Stimulated activated CD4-positive, alpha-beta T cell treated with anti-CD3 and anti-CD28 coated beads, Interleukin-2, amount 100 ng/mL, for 4 hours (primary cell): ENCODE results near the gene ANKRD52.
A peak's percentile ranks its signal among the peaks of the same experiment; 100 is the strongest.
"Not testable (repeated sequence)": the region's sequence is repeated elsewhere in the genome, so short reads cannot be mapped to it uniquely, and the experiment has no call there.

Source experiments
- DNase-seq: peaks from one replicate; pipeline ENCODE4 v3.0.0-alpha.2; 2020; ENCODE audit warnings: low read depth

Gene ANKRD52

GRCh38 chr12:56258068-56258819 lies at the start of gene ANKRD52:
TSS of gene ANKRD52 (minus strand) at chr12:56258384. CDS start at chr12:56258269, 115 bp downstream.
- DNase-seq = peak; percentile 68

DNA sequence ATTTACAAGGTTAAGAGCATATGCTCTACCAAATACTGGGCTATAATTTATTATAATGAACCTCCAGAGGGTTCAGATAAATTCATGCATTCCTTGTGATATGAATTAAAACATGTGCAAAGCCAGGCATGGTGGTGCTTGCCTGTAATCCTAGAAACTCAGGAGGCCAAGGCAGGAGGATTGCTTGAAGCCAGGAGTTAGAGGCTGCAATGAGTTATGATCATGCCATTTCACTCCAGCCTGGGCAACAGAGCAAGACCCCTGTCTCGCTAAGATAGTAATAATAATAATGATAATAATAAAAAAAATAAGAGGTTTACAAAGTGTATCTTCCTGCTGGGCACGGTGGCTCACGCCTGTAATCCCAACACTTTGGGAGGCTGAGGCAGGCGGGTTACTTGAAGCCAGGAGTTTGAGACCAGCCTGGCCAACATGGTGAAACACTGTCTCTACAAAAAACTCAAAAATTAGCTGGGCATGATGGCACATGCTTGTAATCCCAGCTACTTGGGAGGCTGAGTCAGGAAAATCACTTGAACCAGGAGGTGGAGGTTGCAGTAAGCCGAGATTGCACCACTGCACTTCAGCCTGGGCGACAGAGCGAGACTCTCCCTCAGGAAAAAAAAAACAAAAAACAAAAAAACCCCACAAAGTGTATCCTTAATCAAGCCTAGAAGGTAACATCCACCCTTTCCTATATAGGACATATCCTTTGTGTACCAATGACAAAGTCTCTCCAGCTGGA lies 49.2 kb upstream of the ANKRD52 start:
- DNase-seq = no peak

GRCh38 chr12:56304872-56305590 lies 46.8 kb upstream of the ANKRD52 start:
- DNase-seq = no peak

GRCh38 chr12:56304276-56304675 lies 46.1 kb upstream of the ANKRD52 start:
- no peak for DNase-seq

DNA sequence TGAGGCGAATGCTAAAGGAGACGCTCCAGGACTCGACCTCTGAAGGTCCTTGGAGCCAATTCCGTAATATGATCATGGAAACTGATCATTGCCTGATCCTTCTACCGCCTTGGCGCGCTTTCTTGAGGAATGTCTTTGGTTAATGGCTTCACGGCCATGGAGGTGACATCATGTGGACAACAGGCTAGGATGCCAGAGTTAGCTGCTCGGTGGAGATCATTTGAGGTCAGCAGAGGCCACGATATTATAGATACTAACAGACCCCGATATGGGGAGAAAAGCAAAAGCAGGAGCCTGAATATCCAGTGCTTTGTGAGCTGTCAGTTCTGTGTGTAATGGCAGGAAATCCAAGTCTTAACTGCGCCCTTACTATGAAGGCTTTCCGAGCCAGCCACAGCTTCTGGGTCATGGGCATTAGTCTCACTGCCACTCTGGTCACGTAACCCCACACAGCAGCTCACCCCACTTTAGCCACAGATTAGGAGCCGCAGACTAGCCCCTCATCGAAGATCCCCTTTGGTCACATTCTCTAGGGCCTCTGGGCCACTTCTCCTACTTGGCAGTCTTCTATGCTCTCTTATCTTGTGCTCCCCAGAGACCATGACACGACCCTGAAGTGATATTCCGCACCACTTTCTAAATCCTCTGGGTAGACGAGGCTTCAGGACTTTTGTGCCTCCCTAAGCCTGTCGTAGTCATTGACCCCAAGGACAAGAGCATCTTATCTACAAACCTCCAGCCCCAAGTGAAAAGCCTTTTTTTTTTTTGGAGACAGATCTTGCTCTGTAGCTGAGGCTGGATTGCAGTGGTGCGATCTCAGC lies 42.7 kb upstream of the ANKRD52 start:
- DNase-seq = no peak

GRCh38 chr12:56299853-56300643 lies 41.9 kb upstream of the ANKRD52 start, which contains the start of gene CS:
TSS of gene CS (minus strand) at chr12:56300330. CDS start at chr12:56300201, 129 bp downstream.
- peak; percentile 98 for DNase-seq

DNA sequence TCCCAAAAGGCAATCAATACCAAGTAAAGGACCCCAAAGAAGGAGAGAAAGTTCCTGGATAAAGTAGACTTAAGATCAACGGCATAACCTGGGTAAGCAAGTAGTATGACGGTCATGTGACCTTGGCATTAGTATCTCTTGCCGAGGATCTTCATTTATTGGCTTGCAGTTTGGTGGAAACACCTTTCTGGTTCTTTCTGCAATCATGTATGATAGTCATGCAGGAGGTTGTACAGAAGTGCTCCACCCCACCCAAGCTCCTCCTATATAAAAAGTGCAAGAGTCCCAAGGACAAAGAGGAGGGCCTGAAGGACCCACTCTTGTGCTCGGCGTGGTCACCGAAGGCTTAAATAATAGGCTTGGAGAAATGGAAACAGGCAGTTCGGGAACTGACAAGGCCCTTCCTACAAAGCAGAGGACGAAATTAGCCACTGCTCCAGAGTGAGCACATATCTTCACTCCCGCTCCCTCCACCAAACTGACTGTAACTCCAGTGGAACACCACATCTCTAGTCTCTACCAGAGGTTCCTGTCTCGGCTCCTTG lies 41.2 kb upstream of the ANKRD52 start:
- peak; percentile 13 for DNase-seq

DNA sequence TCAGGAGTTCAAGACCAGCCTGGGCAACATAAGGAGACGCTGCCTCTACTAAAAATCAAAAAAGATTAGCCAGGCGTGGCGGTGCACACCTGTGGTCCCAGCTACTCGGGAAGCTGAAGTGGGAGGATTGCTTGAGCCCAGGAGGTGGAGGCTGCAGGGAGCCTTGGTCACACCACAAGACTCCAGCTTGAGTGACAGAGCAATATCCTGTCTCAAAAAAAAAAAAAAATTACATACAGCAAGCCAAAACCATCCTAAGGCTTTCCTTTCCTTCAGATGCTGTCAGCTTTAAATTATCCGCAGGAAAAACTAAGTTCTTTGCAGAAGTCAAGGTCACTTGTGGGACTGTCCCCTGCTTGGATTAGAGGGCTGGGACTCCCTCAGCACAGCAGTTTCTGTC lies 40.6 kb upstream of the ANKRD52 start:
- no peak for DNase-seq

GRCh38 chr12:56297400-56297799 lies 39.2 kb upstream of the ANKRD52 start:
- DNase-seq = no peak

DNA sequence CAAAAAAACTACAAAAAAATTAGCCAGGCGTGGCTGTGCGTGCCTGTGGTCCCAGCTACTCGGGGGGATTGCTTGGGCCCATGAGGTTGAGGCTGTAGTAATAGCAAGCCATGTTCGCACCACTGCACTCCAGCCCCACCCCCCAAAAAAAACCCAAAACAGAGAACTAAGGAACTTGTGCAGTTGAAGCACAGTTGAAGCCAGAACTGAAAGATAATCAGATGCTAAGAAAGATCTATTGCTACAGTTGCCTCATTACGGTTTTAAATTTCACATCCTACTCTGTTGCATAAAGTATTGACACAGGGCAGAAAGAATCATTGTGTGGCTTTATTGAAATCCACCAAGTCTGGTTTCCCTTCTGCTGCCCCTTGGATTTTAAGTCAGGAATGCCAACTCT lies 38.1 kb upstream of the ANKRD52 start:
- no peak for DNase-seq

DNA sequence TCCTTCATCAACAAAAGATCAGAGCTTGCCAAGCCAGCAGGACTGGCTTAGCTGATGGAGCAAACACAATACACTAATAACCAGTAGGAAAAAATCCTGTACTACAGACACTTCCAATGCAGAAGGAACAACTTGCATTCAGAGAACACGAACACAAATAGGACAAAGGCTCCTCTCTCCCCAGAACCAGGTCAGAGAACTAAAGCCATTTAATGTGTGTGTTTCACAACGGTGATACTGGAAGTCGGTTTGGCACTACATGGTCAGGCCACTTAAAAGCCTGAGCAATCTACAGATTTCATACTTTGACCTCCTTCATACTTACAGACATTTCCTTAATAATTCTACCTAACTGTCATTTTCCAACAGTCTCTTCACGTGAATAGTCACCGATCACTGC lies 35.6 kb upstream of the ANKRD52 start:
- DNase-seq = no peak

DNA sequence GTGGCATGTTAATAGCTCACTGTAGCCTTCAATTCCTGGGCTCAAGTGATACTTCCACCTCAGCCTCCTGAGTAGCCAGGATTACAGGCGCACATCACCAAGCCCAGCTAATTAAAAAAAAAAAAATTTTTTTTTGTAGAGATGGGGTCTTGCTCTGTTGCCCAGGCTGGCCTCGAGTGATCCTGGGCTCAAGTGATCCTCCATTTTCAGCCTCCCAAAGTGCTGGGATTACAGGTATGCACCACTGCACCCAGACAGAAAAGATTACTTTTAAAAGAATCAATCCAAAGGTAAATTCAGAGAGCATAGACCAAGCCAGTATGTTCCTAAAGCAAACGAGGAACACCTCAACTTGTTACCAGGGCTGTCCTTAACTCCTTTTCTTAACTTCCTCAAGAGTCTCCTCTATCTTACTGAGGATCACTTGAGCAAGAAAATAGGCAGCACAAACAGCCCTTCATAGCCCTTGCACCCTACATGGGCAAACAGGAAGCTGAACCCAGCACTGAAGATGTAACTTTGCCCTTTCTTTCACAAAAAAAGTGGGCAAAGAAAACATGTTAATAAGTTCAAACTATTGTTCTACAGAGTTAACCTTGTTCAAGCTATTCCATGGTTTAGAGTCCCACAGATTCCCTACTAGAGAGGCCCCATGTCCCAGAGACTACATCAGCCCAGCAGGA lies 30.7 kb upstream of the ANKRD52 start:
- no peak for DNase-seq

DNA sequence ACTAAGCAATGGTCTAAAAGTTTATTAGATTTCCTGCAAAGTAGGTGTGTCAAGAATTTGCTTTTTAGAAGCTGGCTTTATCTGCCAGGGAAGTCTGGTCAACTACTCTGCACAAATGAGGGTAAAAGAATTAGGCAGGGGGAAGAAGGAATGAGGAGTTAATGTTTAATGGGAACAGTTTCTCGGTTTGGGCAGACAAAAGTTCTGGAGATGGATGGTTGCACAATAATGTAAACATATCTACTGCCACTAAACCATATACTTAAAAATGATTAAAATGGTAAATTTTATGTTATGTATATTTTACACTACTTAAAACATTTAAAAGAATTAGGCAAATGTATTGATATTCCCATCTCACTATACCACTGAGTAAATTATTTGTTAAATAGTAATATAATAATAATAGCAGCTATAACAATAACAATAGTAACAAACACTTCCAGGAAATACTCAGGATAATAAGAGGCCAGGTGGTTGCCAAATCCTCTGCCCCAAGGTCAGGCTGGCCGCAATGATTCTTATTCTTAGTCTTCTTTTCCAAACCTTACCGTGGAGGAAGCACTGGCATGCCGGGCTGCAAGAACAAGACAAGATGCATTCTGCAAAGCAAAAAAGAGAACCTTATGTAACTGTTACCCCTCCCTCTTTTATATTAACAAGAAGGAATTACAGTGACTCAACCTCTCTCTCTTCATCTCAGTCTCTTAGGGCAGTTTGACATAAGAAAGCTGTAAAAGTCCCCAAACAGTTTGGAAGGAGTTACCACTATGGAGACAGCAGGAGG lies 28.1 kb upstream of the ANKRD52 start:
- DNase-seq = no peak

DNA sequence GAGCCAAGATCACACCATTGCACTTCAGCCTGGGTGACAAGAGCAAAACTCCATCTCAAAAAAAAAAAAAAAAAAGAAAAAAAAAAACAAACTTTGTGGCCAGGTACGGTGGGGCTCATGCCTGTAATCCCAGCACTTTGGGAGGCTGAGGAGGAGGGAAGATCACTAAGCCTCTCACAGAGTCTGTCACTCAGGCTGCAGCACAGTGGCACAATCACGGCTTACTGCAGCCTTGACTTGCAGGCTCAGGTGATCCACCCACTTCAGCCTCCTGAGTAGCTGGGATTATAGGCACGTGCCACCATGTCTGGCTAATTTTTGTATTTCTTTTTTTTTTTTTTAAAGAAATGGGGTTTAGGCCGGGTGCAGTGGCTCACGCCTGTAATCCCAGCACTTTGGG lies 26.1 kb upstream of the ANKRD52 start:
- not testable (repeated sequence) for DNase-seq

DNA sequence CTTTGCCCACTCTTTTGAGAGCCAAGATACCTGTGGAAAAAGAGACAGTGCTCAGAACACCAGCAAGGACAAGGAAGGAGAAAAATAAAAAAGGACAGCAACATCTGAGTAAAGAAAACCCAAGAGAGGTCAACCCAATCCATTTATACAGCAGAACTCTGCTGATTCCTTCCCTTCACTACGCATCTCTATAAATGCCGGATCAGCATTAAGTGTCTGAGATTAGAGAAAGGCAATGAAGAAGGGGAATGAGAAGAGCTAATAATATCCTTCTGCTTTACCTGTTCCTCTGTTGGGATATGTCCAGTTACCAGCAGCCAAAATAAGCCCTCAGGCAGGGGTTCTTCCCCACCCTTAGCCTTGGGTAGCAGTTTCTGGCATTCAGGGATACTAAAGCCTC lies 24.4 kb upstream of the ANKRD52 start:
- no peak for DNase-seq

GRCh38 chr12:56282030-56282429 lies 23.8 kb upstream of the ANKRD52 start:
- DNase-seq = no peak

DNA sequence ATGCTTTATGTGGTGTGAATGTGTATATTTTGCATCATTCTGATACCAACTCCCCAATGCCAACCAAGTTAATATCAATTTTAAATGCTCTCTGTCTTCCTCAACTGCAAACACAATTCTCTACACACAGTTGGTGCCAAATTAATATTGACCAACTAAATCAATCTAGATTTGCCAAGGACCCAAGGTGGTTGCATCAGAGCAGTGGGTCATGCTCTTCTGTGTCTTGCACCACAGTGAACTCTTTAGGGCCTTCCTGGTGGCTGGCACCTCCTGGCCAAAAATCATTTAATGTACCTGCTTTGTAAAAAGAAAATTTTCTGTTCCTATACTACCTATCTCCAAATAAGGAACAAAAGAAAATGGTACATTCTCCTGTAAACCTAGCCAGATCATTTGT lies 22.7 kb upstream of the ANKRD52 start:
- no peak for DNase-seq

- no peak for DNase-seq
Measured at GRCh38 chr12:56278905-56279304, 20.7 kb upstream of the ANKRD52 start.

DNA sequence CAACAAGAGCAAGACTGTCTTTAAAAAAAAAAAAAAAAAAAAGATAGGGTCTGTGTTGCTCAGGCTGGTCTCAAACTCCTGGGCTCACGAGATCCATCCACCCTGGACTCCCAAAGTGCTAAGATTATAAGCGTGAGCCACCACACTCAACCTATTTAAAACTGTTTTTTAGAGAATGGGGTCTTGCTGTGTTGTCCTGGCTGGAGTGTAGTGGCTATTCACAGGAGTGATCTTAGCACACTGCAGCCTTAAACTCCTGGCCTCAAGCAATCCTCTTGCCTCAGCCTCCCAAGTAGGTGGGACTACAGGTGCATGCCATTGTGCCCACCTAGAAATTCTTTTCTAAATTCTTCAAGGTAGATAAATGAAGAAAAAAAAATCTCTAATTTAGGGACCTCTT lies 16.1 kb upstream of the ANKRD52 start:
- no peak for DNase-seq
